OCI-LY7 (cell line): ENCODE data around the gene GMCL1. TPM values are rescaled to one million over a fixed set of nuclear protein-coding genes. Genes with fewer than 3 reads are reported as not detected.

Experiments used
- BruUV-seq: library from RNA; stranded (reverse); fragments of 400-500 nt; replicated peaks from 2 replicates; lab custom pipeline; 2021; lab: Mats Ljungman, UMichigan
- CTCF ChIA-PET: fragments of 300-600 bp; sonication (Branson Sonifier 250); formaldehyde crosslinking; loops from one replicate; lab custom pipeline; 2022; ENCODE audit warnings: antibody characterized with exemption; ENCODE audit not compliant: unreplicated experiment; lab: Charles Lee
- POLR2A ChIA-PET: fragments of 300-600 bp; sonication (Branson Sonifier 250); formaldehyde crosslinking; loops from one replicate; lab custom pipeline; 2022; ENCODE audit warnings: antibody characterized with exemption; lab: Charles Lee
- DNase-seq: peaks from one replicate; pipeline ENCODE4 v3.0.0-alpha.2; 2015; ENCODE audit warnings: low spot score
- H2AFZ ChIP-seq: fragments of 200-600 bp; sonication (generic), shearing (Covaris generic); 2 replicates; pipeline ENCODE4 v1.6.1; 2014; ENCODE audit warnings: mild to moderate bottlenecking, antibody characterized with exemption, low read length, moderate library complexity
- H3K27ac ChIP-seq: fragments of 200-600 bp; sonication (generic); 2 replicates; pipeline ENCODE4 v1.5.1; 2014; ENCODE audit warnings: mixed run types, low read depth, mild to moderate bottlenecking, moderate library complexity, low read length, inconsistent platforms; ENCODE audit not compliant: poor library complexity, severe bottlenecking
- H3K36me3 ChIP-seq: fragments of 200-600 bp; sonication (generic); 2 replicates; pipeline ENCODE4 v1.6.1; 2014; ENCODE audit warnings: mild to moderate bottlenecking, antibody characterized with exemption, low read length, moderate library complexity, mixed read lengths; ENCODE audit not compliant: insufficient read depth
- H3K4me1 ChIP-seq: fragments of 200-600 bp; sonication (generic); 2 replicates; pipeline ENCODE4 v1.5.1; 2014; ENCODE audit warnings: mild to moderate bottlenecking, low read length; ENCODE audit not compliant: insufficient read depth, poor library complexity, severe bottlenecking
- H3K4me2 ChIP-seq: fragments of 200-600 bp; sonication (generic); 2 replicates; pipeline ENCODE4 v1.6.1; 2014; ENCODE audit warnings: mild to moderate bottlenecking, low read length
- H3K4me3 ChIP-seq: fragments of 200-600 bp; sonication (generic); 2 replicates; pipeline ENCODE4 v1.5.1; 2014; ENCODE audit warnings: mild to moderate bottlenecking, low read depth, low read length; ENCODE audit not compliant: poor library complexity, severe bottlenecking
- H3K79me2 ChIP-seq: fragments of 200-600 bp; sonication (generic); 2 replicates; pipeline ENCODE4 v1.6.1; 2016; ENCODE audit warnings: low read depth, mild to moderate bottlenecking, low read length, moderate library complexity, mixed read lengths; ENCODE audit not compliant: insufficient read depth
- H3K9me2 ChIP-seq: fragments of 200-600 bp; sonication (generic); 2 replicates; pipeline ENCODE4 v1.6.1; 2016; ENCODE audit warnings: mild to moderate bottlenecking, low read length, mixed read lengths; ENCODE audit not compliant: insufficient read depth
- H3K9me3 ChIP-seq: fragments of 200-600 bp; sonication (generic); 2 replicates; pipeline ENCODE4 v1.6.1; 2014; ENCODE audit warnings: mild to moderate bottlenecking, mixed run types, low read length, mixed read lengths
- H4K20me1 ChIP-seq: fragments of 200-600 bp; sonication (generic); 2 replicates; pipeline ENCODE4 v1.6.1; 2014; ENCODE audit warnings: mild to moderate bottlenecking, antibody characterized with exemption, low read length, moderate library complexity, mixed read lengths; ENCODE audit not compliant: insufficient read depth
- EZH2phosphoT487 ChIP-seq: fragments of 200-600 bp; sonication (generic); IDR thresholded peaks from 2 replicates; pipeline ENCODE4 v1.6.1; 2018; ENCODE audit warnings: low read depth, borderline replicate concordance, mild to moderate bottlenecking, mixed run types, antibody characterized with exemption, low read length, moderate library complexity, mixed read lengths
- intact Hi-C: fragments of 100-400 bp; cut with micrococcal nuclease; formaldehyde crosslinking; loops from one replicate; pipeline ENCODE4 v1.10.0; 2022; ENCODE audit not compliant: unreplicated experiment
- total RNA-seq, 2 experiments: library from RNA; depleted of rRNA in 1 of 2; stranded (reverse); fragments of >200 nt in 1 of 2; shearing (Covaris generic) in 1 of 2; gene quantifications; 2 replicates each; pipeline ENCODE4 v1.2.3, GENCODE V29; 2014 to 2022
- TF ChIP-seq, protein P1 (sequence below): fragments of 200-600 bp; sonication (generic); conservative IDR thresholded peaks from 2 replicates; pipeline ENCODE4 v1.5.1; 2014; ENCODE audit warnings: mild to moderate bottlenecking, antibody characterized with exemption, low read length, moderate library complexity, mixed read lengths

GMCL1 gene
- total RNA-seq, 2 experiments from 2014 or later: 14.4 to 25.9 TPM

DNA sequence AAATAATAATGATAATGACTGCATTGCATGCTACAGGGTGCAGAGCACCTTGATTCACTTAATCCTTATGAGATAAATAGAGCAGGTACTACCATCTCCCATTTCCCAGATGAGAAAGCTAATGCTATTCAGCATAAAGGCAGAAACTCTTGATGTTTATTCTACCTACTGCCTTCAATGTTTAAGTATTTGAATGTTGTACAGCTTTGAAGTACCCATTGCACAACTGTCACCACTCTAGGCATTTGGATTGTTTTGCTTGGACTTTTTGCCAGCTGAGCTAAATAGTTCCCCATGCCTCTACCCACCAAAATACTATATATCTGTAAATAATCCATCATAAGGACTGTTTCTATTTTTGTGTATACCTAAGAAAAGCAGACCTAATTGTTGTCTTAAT lies 77.8 kb downstream of the GMCL1 start:
- H3K79me2 ChIP-seq: no peaks in the 10 kb centered on the region
- H3K36me3 ChIP-seq: peaks cover 72% of the 10 kb centered on the region
- H4K20me1 ChIP-seq: no peaks in the 10 kb centered on the region
- no TSS peak for BruUV-seq
- no peak overlapping the region for H3K27ac ChIP-seq
- peaks cover 17% of the 10 kb centered on the region for H3K4me1 ChIP-seq
- ChIA-PET CTCF (interaction anchor here (0.6 kb wide), 1 partner anchor 187 kb away, joined by 3 read pairs; no protein-coding TSS in a partner anchor), POLR2A (interaction anchor here (0.6 kb wide), 1 partner anchor 12 kb away, joined by 4 read pairs; no protein-coding TSS in a partner anchor)
- no peak for DNase-seq
- H3K4me2 ChIP-seq: no peak overlapping the region
- H3K4me3 ChIP-seq: no peak overlapping the region
- intact Hi-C loops: no loop called here
- H3K9me3 ChIP-seq: no peaks in the 10 kb centered on the region
- TF ChIP-seq EZH2phosphoT487: no peak
- TF ChIP-seq, protein P1, sequence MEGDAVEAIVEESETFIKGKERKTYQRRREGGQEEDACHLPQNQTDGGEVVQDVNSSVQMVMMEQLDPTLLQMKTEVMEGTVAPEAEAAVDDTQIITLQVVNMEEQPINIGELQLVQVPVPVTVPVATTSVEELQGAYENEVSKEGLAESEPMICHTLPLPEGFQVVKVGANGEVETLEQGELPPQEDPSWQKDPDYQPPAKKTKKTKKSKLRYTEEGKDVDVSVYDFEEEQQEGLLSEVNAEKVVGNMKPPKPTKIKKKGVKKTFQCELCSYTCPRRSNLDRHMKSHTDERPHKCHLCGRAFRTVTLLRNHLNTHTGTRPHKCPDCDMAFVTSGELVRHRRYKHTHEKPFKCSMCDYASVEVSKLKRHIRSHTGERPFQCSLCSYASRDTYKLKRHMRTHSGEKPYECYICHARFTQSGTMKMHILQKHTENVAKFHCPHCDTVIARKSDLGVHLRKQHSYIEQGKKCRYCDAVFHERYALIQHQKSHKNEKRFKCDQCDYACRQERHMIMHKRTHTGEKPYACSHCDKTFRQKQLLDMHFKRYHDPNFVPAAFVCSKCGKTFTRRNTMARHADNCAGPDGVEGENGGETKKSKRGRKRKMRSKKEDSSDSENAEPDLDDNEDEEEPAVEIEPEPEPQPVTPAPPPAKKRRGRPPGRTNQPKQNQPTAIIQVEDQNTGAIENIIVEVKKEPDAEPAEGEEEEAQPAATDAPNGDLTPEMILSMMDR: no peak
- H2AFZ ChIP-seq: no peak overlapping the region
- no peaks in the 10 kb centered on the region for H3K9me2 ChIP-seq

DNA sequence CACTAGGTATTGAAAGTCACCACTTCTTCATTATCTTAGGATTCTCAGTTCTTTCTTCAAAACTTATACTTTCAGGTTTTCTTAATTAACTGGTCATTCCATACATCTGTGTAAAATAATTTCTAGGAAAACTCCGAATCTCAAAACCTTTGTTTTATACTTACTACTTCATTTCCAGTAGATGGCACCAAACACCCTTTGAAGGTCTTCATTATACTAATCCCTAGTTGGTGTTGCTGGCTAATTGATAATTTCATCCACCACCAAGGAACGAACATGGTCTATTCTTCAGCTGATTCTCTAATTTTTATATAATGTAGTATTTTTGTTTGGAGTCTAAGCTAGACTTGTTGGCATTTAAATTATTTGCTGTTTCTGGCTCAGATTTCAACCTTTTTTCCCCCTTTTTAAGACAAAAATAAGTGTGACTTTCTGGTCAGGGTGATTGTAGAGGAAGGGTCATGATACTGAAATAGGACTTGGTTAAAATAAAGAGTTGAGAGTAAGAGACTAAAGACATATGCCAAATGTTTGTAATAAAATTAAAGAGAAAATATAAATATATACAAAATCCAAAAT lies 82.6 kb downstream of the GMCL1 start:
- Histone ChIP-seq H3K27ac (no peak overlapping the region), H4K20me1 (no peaks in the 10 kb centered on the region), H3K4me3 (no peak overlapping the region), H3K9me2 (no peaks in the 10 kb centered on the region), H3K9me3 (no peaks in the 10 kb centered on the region), H3K4me1 (peaks cover 28% of the 10 kb centered on the region), H3K36me3 (peaks cover 38% of the 10 kb centered on the region), H3K4me2 (no peak overlapping the region), H2AFZ (no peak overlapping the region), H3K79me2 (no peaks in the 10 kb centered on the region)
- no TSS peak for BruUV-seq
- DNase-seq: peak; percentile 81
- ChIA-PET CTCF (no interaction called here), POLR2A (interaction anchor here (1.1 to 3.2 kb wide), 3 partner anchors 173 to 269 kb away, joined by 3 to 15 read pairs (median 4); no protein-coding TSS in a partner anchor)
- TF ChIP-seq, protein P1: peak; percentile 90
- no peak for TF ChIP-seq EZH2phosphoT487
- intact Hi-C loops: loop anchor here (2.0 to 5.0 kb wide), 3 partner anchors 190 to 335 kb away; partner anchors contain the start of genes C2orf42 and TIA1
